ENCODE results near the gene PLEKHB1. TPM values are rescaled to one million over a fixed set of nuclear protein-coding genes. Genes with fewer than 3 reads are reported as not detected.

PLEKHB1 gene
- total RNA-seq (2022; extraction: Qiagen RNA extraction; ENCODE audit: low read depth), result 0.42 to 0.98 TPM (median 0.57 TPM) in 5 replicates

GRCh38 chr11:73645972-73646631 is at the start of gene PLEKHB1:
Gene PLEKHB1, plus strand, starts transcription at chr11:73646581. Its CDS starts 28 bp downstream, at chr11:73646609.

GRCh38 chr11:73597956-73598718 is 48.2 kb upstream of the PLEKHB1 start, which contains the start of gene FAM168A:
Gene FAM168A, minus strand, starts transcription at chr11:73598112. Its CDS starts 129,638 bp downstream, at chr11:73468474.

Other genes starting within 250 kb of the PLEKHB1 start
- 10.4 to 15.6 TPM (median 13.0 TPM) in 5 replicates for gene FAM168A, start 48.5 kb upstream of the PLEKHB1 start, total RNA-seq (2022; extraction: Qiagen RNA extraction; ENCODE audit: low read depth)
- gene RAB6A, start 114.5 kb downstream of the PLEKHB1 start, total RNA-seq (2022; extraction: Qiagen RNA extraction; ENCODE audit: low read depth), result 46.4 to 68.4 TPM (median 62.5 TPM) in 5 replicates
- gene MRPL48, start 141.3 kb downstream of the PLEKHB1 start, total RNA-seq (2022; extraction: Qiagen RNA extraction; ENCODE audit: low read depth), result 46.3 to 57.0 TPM (median 48.9 TPM) in 5 replicates
- gene COA4, start 230.3 kb downstream of the PLEKHB1 start, total RNA-seq (2022; extraction: Qiagen RNA extraction; ENCODE audit: low read depth), result 129 to 152 TPM (median 132 TPM) in 5 replicates
- gene PAAF1, start 230.4 kb downstream of the PLEKHB1 start, total RNA-seq (2022; extraction: Qiagen RNA extraction; ENCODE audit: low read depth), result 10.3 to 12.6 TPM (median 12.0 TPM) in 5 replicates